GM23338 (cell line): ENCODE results near the gene FGFRL1. TPM values are rescaled to one million over a fixed set of nuclear protein-coding genes. Genes with fewer than 3 reads are reported as not detected.

Source experiments
- ATAC-seq: fragments of 200-7000 bp; cut with Tn5 transposase; 3 replicates; pipeline ENCODE4 v1.9.1; 2020
- DNase-seq: peaks from one replicate; pipeline ENCODE4 v3.0.0-alpha.2; 2015; ENCODE audit warnings: low spot score
- H2AFZ ChIP-seq: fragments of 200-600 bp; sonication (generic); 2 replicates; pipeline ENCODE4 v1.8.0; 2016; ENCODE audit warnings: antibody characterized with exemption, mild to moderate bottlenecking, moderate library complexity
- H3F3A ChIP-seq: fragments of 200-600 bp; sonication (generic); replicated peaks from 2 replicates; pipeline ENCODE4 v1.8.0; 2017; ENCODE audit warnings: antibody characterized with exemption, mixed run types, low read depth
- H3K27ac ChIP-seq: fragments of 200-600 bp; sonication (generic); 2 replicates; pipeline ENCODE4 v1.6.1; 2016; ENCODE audit warnings: low read depth
- H3K27me3 ChIP-seq: fragments of 200-600 bp; sonication (generic); 2 replicates; pipeline ENCODE4 v1.8.0; 2016; ENCODE audit warnings: mild to moderate bottlenecking, mixed run types, moderate library complexity; ENCODE audit not compliant: insufficient read depth
- H3K36me3 ChIP-seq: fragments of 200-600 bp; sonication (generic); 2 replicates; pipeline ENCODE4 v1.8.0; 2016; ENCODE audit warnings: mild to moderate bottlenecking; ENCODE audit not compliant: insufficient read depth
- H3K4me1 ChIP-seq: fragments of 200-600 bp; sonication (generic); 2 replicates; pipeline ENCODE4 v1.8.0; 2016; ENCODE audit warnings: mild to moderate bottlenecking, moderate library complexity; ENCODE audit not compliant: insufficient read depth
- H3K4me2 ChIP-seq: fragments of 200-600 bp; sonication (generic); 2 replicates; pipeline ENCODE4 v1.7.1; 2017; ENCODE audit warnings: mixed run types
- H3K4me3 ChIP-seq: fragments of 200-600 bp; sonication (generic); 2 replicates; pipeline ENCODE4 v1.6.1; 2016; ENCODE audit warnings: mixed run types
- H3K79me2 ChIP-seq: fragments of 200-600 bp; sonication (generic); replicated peaks from 2 replicates; pipeline ENCODE4 v1.8.0; 2017; ENCODE audit warnings: mild to moderate bottlenecking; ENCODE audit not compliant: insufficient read depth
- H3K9me2 ChIP-seq: fragments of 200-600 bp; sonication (generic); 2 replicates; pipeline ENCODE4 v1.8.0; 2017; ENCODE audit not compliant: insufficient read depth
- H4K20me1 ChIP-seq: fragments of 200-600 bp; sonication (generic); replicated peaks from 2 replicates; pipeline ENCODE4 v1.8.0; 2017; ENCODE audit warnings: mild to moderate bottlenecking; ENCODE audit not compliant: insufficient read depth
- H3K27ac Mint-ChIP-seq: 2 replicates; pipeline ENCODE4 v1.8.0; 2020; ENCODE audit warnings: inconsistent platforms, mild to moderate bottlenecking, moderate library complexity, mixed read lengths
- H3K27me3 Mint-ChIP-seq: 3 replicates; pipeline ENCODE4 v1.8.0; 2022; ENCODE audit warnings: low read depth, mild to moderate bottlenecking, moderate library complexity, mixed read lengths, inconsistent platforms; ENCODE audit not compliant: insufficient read depth, poor library complexity
- H3K36me3 Mint-ChIP-seq: 3 replicates; pipeline ENCODE4 v1.8.0; 2021; ENCODE audit warnings: low read depth, mild to moderate bottlenecking, inconsistent platforms, moderate library complexity, mixed read lengths
- H3K4me1 Mint-ChIP-seq: 3 replicates; pipeline ENCODE4 v1.8.0; 2020; ENCODE audit warnings: mild to moderate bottlenecking, inconsistent platforms, mixed read lengths
- H3K4me3 Mint-ChIP-seq: 3 replicates; pipeline ENCODE4 v1.8.0; 2021; ENCODE audit warnings: moderate library complexity, mild to moderate bottlenecking, inconsistent platforms, mixed read lengths
- H3K9me3 Mint-ChIP-seq: 3 replicates; pipeline ENCODE4 v1.8.0; 2020; ENCODE audit warnings: moderate library complexity, mild to moderate bottlenecking, inconsistent platforms, mixed read lengths
- CREB1 ChIP-seq: fragments of 250-450 bp; sonication (Bioruptor Pico); IDR thresholded peaks from 2 replicates; pipeline ENCODE4 v1.5.0; 2020; ENCODE audit warnings: low read depth, mild to moderate bottlenecking, moderate library complexity
- CTCF ChIP-seq, 2 experiments: fragments of 200-600 bp in 1 of 2; sonication (generic) in 1 of 2; conservative IDR thresholded peaks; 2 replicates each; pipeline versions ENCODE4 v1.5.1 to v1.6.1; 2016 to 2017; ENCODE audit warnings: antibody characterized with exemption in 2 of 2, low read depth in 2 of 2, mild to moderate bottlenecking in 2 of 2, moderate library complexity in 1 of 2
- ETS1 ChIP-seq: IDR thresholded peaks from 2 replicates; pipeline ENCODE4 v1.6.1; 2016; ENCODE audit warnings: antibody characterized with exemption
- EZH2 ChIP-seq: fragments of 200-600 bp; sonication (generic); IDR thresholded peaks from one replicate; pipeline ENCODE4 v1.8.0; 2017; ENCODE audit warnings: antibody characterized with exemption, mild to moderate bottlenecking, low read depth; ENCODE audit not compliant: unreplicated experiment
- EZH2phosphoT487 ChIP-seq: fragments of 200-600 bp; sonication (generic); IDR thresholded peaks from one replicate; pipeline ENCODE4 v1.8.1; 2018; ENCODE audit warnings: antibody characterized with exemption; ENCODE audit not compliant: unreplicated experiment
- JUNB ChIP-seq: IDR thresholded peaks from one replicate; pipeline ENCODE4 v1.6.1; 2016; ENCODE audit warnings: antibody characterized with exemption; ENCODE audit not compliant: unreplicated experiment
- NANOG ChIP-seq: IDR thresholded peaks from 2 replicates; pipeline ENCODE4 v1.6.1; 2016; ENCODE audit warnings: antibody characterized with exemption, borderline replicate concordance
- POLR2AphosphoS5 ChIP-seq: IDR thresholded peaks from 2 replicates; pipeline ENCODE4 v1.6.1; 2016; ENCODE audit warnings: antibody characterized with exemption, low read depth
- STAT1 ChIP-seq: IDR thresholded peaks from one replicate; pipeline ENCODE4 v1.6.1; 2016; ENCODE audit warnings: antibody characterized with exemption; ENCODE audit not compliant: unreplicated experiment
- ZNF114 ChIP-seq: fragments of 250-450 bp; sonication (Bioruptor Pico); IDR thresholded peaks from 2 replicates; pipeline ENCODE4 v1.5.0; 2020; ENCODE audit warnings: mild to moderate bottlenecking, moderate library complexity
- ZNF331 ChIP-seq: fragments of 250-450 bp; sonication (Bioruptor Pico); IDR thresholded peaks from 2 replicates; pipeline ENCODE4 v1.5.0; 2020; ENCODE audit warnings: low read depth, mild to moderate bottlenecking, moderate library complexity
- polyA plus RNA-seq: library from polyadenylated mRNA; unstranded; fragments of >200 nt; fragmentation: Nextera tagmentation; extraction: Ambion mirVana; gene quantifications from 2 replicates; pipeline ENCODE4 v1.2.1, GENCODE V29; 2016
- total RNA-seq: library from RNA; depleted of rRNA; stranded (reverse); fragments of >200 nt; shearing (Covaris generic); gene quantifications from 2 replicates; pipeline ENCODE4 v1.2.3, GENCODE V29; 2014

Gene FGFRL1
- total and polyA plus RNA-seq, 2 experiments from 2014 or later, result 7.0 to 35.8 TPM

GRCh38 chr4:1040344-1041146 lies 29.1 kb downstream of the FGFRL1 start:
- Mint-ChIP-seq H3K4me1 (peaks cover 13% of the 10 kb centered on the region), H3K9me3 (no peaks in the 10 kb centered on the region), H3K27ac (no peak overlapping the region), H3K27me3 (peaks cover 11% of the 10 kb centered on the region), H3K4me3 (no peak overlapping the region), H3K36me3 (no peaks in the 10 kb centered on the region)
- Histone ChIP-seq H3K4me3 (no peak overlapping the region), H3F3A (no peaks in the 10 kb centered on the region), H3K27me3 (no peaks in the 10 kb centered on the region), H3K4me1 (no peaks in the 10 kb centered on the region), H3K9me2 (no peaks in the 10 kb centered on the region), H4K20me1 (no peaks in the 10 kb centered on the region), H3K36me3 (no peaks in the 10 kb centered on the region), H3K4me2 (no peak overlapping the region), H2AFZ (no peak overlapping the region), H3K79me2 (no peaks in the 10 kb centered on the region), H3K27ac (no peak overlapping the region)
- ATAC-seq (no peak), DNase-seq (no peak)
- TF ChIP-seq CREB1 (CRISPR knock-in tag), result no peak
- no peak for TF ChIP-seq JUNB
- TF ChIP-seq NANOG, result no peak
- no peak for TF ChIP-seq STAT1
- no peak for TF ChIP-seq ETS1
- TF ChIP-seq CTCF (conservative IDR thresholded peaks at IDR 0.05; ENCODE audit: low read depth in 2 of 2), result no peak
- TF ChIP-seq POLR2AphosphoS5, result no peak
- no peak for TF ChIP-seq EZH2

- no peak overlapping the region for H3K4me3 ChIP-seq
- H3K4me1 ChIP-seq, result no peaks in the 10 kb centered on the region
- Mint-ChIP-seq H3K9me3 (no peaks in the 10 kb centered on the region), H3K27me3 (peaks cover 12% of the 10 kb centered on the region), H3K36me3 (no peaks in the 10 kb centered on the region), H3K4me1 (peaks cover 13% of the 10 kb centered on the region), H3K4me3 (no peak overlapping the region; the same call in 2 of the 3 replicates), H3K27ac (0 out of 2 replicates have a peak overlapping the region, but pooled peaks have one; percentile 65)
- no peaks in the 10 kb centered on the region for H4K20me1 ChIP-seq
- H3K27me3 ChIP-seq, result no peaks in the 10 kb centered on the region
- no peaks in the 10 kb centered on the region for H3F3A ChIP-seq
- H3K4me2 ChIP-seq, result no peak overlapping the region
- peak overlapping the region; percentile 85 for H2AFZ ChIP-seq
- H3K9me2 ChIP-seq, result no peaks in the 10 kb centered on the region
- H3K36me3 ChIP-seq, result no peaks in the 10 kb centered on the region
- H3K27ac ChIP-seq, result no peak overlapping the region
- TF ChIP-seq CREB1 (CRISPR knock-in tag) (no peak), CTCF (conservative IDR thresholded peaks at IDR 0.05; ENCODE audit: low read depth in 2 of 2) (no peak), EZH2 (no peak), STAT1 (no peak), NANOG (no peak), EZH2phosphoT487 (no peak), POLR2AphosphoS5 (no peak), ZNF114 (CRISPR knock-in tag) (no peak), ZNF331 (CRISPR knock-in tag) (no peak)
- DNase-seq, result no peak
- H3K79me2 ChIP-seq, result no peaks in the 10 kb centered on the region
- peak; percentile 28 for ATAC-seq
Measured at GRCh38 chr4:1041147-1041935, 29.9 kb downstream of the FGFRL1 start.
